Testis (tissue), 3 donors: Measurements from ENCODE around the gene NACC2. TPM values are rescaled to one million over a fixed set of nuclear protein-coding genes. Genes with fewer than 3 reads are reported as not detected.
A peak's percentile ranks its signal among the peaks of the same experiment; 100 is the strongest.

Experiments used
- DNase-seq: peaks from one replicate; pipeline ENCODE4 v3.0.0-alpha.2; 2019
- H3K27ac ChIP-seq, 2 donors: fragments of 200-600 bp; sonication (generic); one replicate each; pipeline ENCODE4 v1.5.1; 2019
- H3K27me3 ChIP-seq: fragments of 200-600 bp; sonication (generic); one replicate; pipeline ENCODE4 v1.5.1; 2019
- H3K36me3 ChIP-seq: fragments of 200-600 bp; sonication (generic); one replicate; pipeline ENCODE4 v1.5.1; 2017; ENCODE audit warnings: low read depth; ENCODE audit errors: missing control alignments
- H3K4me1 ChIP-seq: fragments of 200-600 bp; sonication (generic); one replicate; pipeline ENCODE4 v1.5.1; 2019
- H3K4me3 ChIP-seq, 2 donors: fragments of 200-600 bp; sonication (generic); one replicate each; pipeline ENCODE4 v1.5.1; 2017 to 2019
- H3K9me3 ChIP-seq: fragments of 200-600 bp; sonication (generic); one replicate; pipeline ENCODE4 v1.5.1; 2017
- POLR2A ChIP-seq: fragments of 450-650 bp; IDR thresholded peaks from one replicate; pipeline ENCODE4 v1.6.1; 2017; ENCODE audit warnings: antibody characterized with exemption, mild to moderate bottlenecking, moderate library complexity
- WGBS, 2 donors: methylation state at CpG; one replicate each; pipeline ENCODE4 v1.1.5; 2018; 5-methylcytosine and 5-hydroxymethylcytosine counted together
- intact Hi-C: fragments of 100-400 bp; cut with DNase I; formaldehyde crosslinking; loops from one replicate; pipeline ENCODE4 v1.15.1; 2023; ENCODE audit warnings: low total_unique reads
- polyA plus RNA-seq: library from polyadenylated mRNA; stranded (reverse); fragments of 350-450 nt; fragmentation: Illumina TruSeq; extraction: RNeasy Lipid Tissue Mini Kit (QIAGEN cat#74804); gene quantifications from one replicate; pipeline ENCODE4 v1.2.3, GENCODE V29; 2014; ENCODE audit warnings: low read depth, low replicate concordance; ENCODE audit not compliant: insufficient read depth
- total RNA-seq, 2 donors: library from RNA; depleted of rRNA; stranded (reverse); fragments of >200 nt; gene quantifications; one replicate each; pipeline ENCODE4 v1.2.3, GENCODE V29; 2016
- TF ChIP-seq, protein P1 (sequence below), 3 experiments: fragments of 450-650 bp in 2 of 3; fragments of 200-600 bp in 1 of 3; sonication (generic) in 1 of 3; IDR thresholded peaks; one replicate each; pipeline ENCODE4 v1.5.1; 2016 to 2019; ENCODE audit warnings: antibody characterized with exemption in 3 of 3, mild to moderate bottlenecking in 2 of 3, moderate library complexity in 1 of 3

NACC2 gene
- total and polyA plus RNA-seq, 3 donors from 2014 or later: 29.3 to 49.7 (median 49.5) TPM

DNA sequence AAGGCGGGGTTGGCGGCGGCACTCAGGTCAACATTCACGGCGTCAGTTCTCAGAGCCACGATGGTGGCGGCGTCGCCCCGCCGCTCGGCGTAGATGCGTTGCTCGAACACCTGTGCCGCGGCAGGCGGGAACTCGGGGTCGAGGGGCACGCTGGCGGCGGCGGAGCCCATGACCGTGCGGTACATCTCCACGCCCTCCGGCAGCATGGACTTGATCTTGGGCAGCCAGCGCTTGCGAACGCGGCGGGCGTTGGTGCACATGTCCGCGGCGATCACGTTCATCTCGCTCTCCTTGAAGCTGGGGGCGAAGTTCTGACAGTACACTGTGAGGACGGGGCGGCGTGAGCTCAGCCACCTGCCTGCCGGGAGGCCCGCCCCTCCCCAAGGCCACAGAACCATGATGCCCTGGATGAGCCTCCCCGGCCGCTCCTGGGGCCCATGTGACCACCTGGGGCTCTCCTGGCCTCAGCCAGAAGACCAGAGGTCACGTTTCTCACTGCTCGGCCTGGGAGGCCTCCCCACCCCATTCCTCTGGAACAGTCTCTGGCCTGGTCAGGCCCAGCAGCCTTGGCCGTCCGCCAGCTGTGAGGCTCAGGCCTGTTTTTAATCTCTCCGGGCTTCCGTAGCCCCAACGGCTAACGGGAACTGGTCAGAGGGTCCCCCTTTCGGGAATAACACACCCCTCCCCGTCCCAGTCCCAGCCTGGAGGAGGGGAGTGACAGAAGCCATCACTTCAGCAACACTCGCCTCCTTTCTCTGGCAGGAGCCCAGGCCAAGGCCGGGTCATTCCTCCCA lies 83.2 kb downstream of the NACC2 start:
- H3K27ac ChIP-seq: peak overlapping the region; percentile 78 to 84
- H3K27me3 ChIP-seq: no peaks in the 10 kb centered on the region
- DNase-seq: peak; percentile 89
- 63 to 69% methylated on average over 52 to 54 of the region's 59 CpGs for WGBS, 2 donors
- no peaks in the 10 kb centered on the region for H3K9me3 ChIP-seq
- H3K36me3 ChIP-seq: no peaks in the 10 kb centered on the region
- peaks cover 32% of the 10 kb centered on the region for H3K4me1 ChIP-seq
- intact Hi-C loops: no loop called here
- H3K4me3 ChIP-seq: no peak overlapping the region
- TF ChIP-seq, protein P1, sequence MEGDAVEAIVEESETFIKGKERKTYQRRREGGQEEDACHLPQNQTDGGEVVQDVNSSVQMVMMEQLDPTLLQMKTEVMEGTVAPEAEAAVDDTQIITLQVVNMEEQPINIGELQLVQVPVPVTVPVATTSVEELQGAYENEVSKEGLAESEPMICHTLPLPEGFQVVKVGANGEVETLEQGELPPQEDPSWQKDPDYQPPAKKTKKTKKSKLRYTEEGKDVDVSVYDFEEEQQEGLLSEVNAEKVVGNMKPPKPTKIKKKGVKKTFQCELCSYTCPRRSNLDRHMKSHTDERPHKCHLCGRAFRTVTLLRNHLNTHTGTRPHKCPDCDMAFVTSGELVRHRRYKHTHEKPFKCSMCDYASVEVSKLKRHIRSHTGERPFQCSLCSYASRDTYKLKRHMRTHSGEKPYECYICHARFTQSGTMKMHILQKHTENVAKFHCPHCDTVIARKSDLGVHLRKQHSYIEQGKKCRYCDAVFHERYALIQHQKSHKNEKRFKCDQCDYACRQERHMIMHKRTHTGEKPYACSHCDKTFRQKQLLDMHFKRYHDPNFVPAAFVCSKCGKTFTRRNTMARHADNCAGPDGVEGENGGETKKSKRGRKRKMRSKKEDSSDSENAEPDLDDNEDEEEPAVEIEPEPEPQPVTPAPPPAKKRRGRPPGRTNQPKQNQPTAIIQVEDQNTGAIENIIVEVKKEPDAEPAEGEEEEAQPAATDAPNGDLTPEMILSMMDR (IDR thresholded peaks at IDR 0.05): no peak
- no peak for TF ChIP-seq POLR2A

DNA sequence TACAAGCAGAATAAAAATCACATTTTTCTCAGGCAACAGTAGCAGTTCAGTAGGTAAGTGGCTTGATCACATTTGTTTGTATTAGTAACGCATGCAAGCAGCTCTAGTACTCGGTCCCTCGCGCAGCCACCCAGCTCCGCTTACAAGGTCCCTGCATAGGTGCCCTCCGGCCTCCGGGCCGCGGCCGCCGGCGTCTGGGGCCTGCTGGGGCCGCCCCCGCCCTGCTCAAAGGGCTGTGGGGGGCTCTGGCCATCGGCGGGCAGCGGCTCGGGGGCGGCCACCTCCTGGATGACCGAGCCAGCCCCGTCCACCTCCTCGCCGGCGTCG lies 83.8 kb downstream of the NACC2 start:
- WGBS, 2 donors: 60 to 61% methylated on average over 6 to 25 of the region's 25 CpGs

DNA sequence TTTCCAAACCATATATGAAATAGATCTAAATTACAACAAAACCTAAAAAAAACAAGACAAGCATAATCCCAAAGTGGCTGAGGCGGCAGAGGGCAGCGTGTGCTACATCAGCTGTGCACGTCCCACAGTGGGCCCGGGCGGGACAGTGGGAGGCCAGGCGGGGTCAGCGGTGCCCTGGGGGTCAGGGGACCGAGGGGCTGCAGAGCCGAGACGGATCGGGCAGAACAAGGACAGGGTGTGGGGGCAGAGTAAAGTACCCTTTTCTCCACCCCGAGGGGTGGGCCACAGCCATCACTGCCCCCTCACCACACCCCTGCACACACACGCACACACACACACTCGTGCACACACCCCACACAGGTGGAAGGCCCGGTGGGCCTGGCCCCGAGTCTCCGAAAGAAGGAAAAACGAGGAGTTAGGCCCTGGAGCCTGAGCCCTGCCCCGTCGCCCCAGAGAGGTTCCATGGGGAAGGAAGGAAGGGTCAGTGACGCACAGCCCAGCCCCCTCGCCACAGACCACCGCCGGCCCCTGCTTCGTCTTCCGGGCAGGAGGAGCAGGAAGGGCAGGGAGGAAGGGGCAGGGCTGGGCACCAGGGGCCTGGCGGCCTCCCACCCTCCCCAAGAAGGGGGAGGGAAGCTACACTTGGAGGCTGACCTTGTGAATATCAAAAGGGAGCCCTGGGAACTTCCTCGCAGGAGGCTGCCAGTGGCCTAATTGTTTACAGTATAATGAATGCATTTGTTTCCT lies 84.3 kb downstream of the NACC2 start:
- no peaks in the 10 kb centered on the region for H3K36me3 ChIP-seq
- DNase-seq: peak; percentile 55
- no peaks in the 10 kb centered on the region for H3K9me3 ChIP-seq
- peaks cover 41% of the 10 kb centered on the region for H3K4me1 ChIP-seq
- H3K4me3 ChIP-seq: no peak overlapping the region
- H3K27me3 ChIP-seq: no peaks in the 10 kb centered on the region
- peak overlapping the region; percentile 0 to 84 for H3K27ac ChIP-seq
- WGBS, 2 donors: 74 to 80% methylated on average over 23 to 28 of the region's 28 CpGs
- intact Hi-C loops: no loop called here
- TF ChIP-seq, protein P1 (IDR thresholded peaks at IDR 0.05): no peak
- no peak for TF ChIP-seq POLR2A

More for the DNA sequence above, 83.8 kb downstream of the NACC2 start:
- H3K36me3 ChIP-seq: no peaks in the 10 kb centered on the region
- H3K27ac ChIP-seq: peak overlapping the region; percentile 78 to 84
- no peak overlapping the region for H3K4me3 ChIP-seq
- no peaks in the 10 kb centered on the region for H3K27me3 ChIP-seq
- peaks cover 35% of the 10 kb centered on the region for H3K4me1 ChIP-seq
- no peak for TF ChIP-seq POLR2A
- TF ChIP-seq, protein P1 (IDR thresholded peaks at IDR 0.05): no peak
- H3K9me3 ChIP-seq: no peaks in the 10 kb centered on the region
- intact Hi-C loops: no loop called here
- DNase-seq: no peak

DNA sequence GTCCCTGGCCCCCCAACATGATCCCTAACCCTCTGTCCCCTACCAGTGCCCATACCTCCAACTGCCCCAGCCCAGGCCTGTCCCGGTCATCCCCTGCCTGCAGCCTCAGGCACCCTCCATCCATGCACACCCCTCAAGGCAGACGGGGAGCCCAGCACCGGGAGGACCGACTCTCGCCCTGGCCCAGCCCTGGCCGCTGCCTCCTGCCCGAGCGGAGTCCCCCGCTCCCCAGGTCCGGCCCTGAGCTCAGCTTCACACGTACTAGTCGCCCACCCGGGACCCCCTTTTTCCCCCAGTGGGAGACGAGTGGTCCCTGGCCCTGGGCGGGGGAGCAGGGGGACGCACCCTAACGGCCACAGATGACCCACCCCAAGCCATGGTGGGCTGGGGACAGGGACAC lies 84.9 kb downstream of the NACC2 start:
- Histone ChIP-seq H3K36me3 (no peaks in the 10 kb centered on the region), H3K27ac (no peak overlapping the region), H3K9me3 (no peaks in the 10 kb centered on the region), H3K4me1 (peaks cover 42% of the 10 kb centered on the region), H3K4me3 (no peak overlapping the region), H3K27me3 (no peaks in the 10 kb centered on the region)
- intact Hi-C loops: no loop called here
- DNase-seq: no peak
- WGBS, 2 donors: 90 to 92% methylated on average over 17 of the region's 17 CpGs
- no peak for TF ChIP-seq POLR2A
- TF ChIP-seq, protein P1 (IDR thresholded peaks at IDR 0.05): no peak
